A204.1 (cell line): ENCODE measurements around the gene ZFYVE26.
"Not testable (repeated sequence)": the region's sequence is repeated elsewhere in the genome, so short reads cannot be mapped to it uniquely, and the experiment has no call there.

Source experiments
- FAIRE-seq: peaks from 2 replicates; lab custom pipeline; 2012; peaks lifted over from hg19 to GRCh38; lab: Jason Lieb, UNC

Gene ZFYVE26

GRCh38 chr14:67816326-67817002, at the start of gene ZFYVE26:
TSS of gene ZFYVE26 (minus strand) at chr14:67816590. CDS start at chr14:67815963, 627 bp downstream.
- FAIRE-seq, result peak; percentile 96

- FAIRE-seq, result no peak
Observed at GRCh38 chr14:67863223-67863622, 46.8 kb upstream of the ZFYVE26 start.

- no peak for FAIRE-seq
Observed at GRCh38 chr14:67859169-67859749, 42.9 kb upstream of the ZFYVE26 start.

GRCh38 chr14:67857778-67858350, 41.5 kb upstream of the ZFYVE26 start:
- FAIRE-seq, result no peak

- FAIRE-seq, result no peak
Observed at GRCh38 chr14:67856827-67857226, 40.4 kb upstream of the ZFYVE26 start.

- no peak for FAIRE-seq
Observed at GRCh38 chr14:67853715-67854114, 37.3 kb upstream of the ZFYVE26 start.

GRCh38 chr14:67852926-67853604, 36.7 kb upstream of the ZFYVE26 start:
- no peak for FAIRE-seq

GRCh38 chr14:67851785-67852410, 35.5 kb upstream of the ZFYVE26 start:
- FAIRE-seq, result no peak

- FAIRE-seq, result no peak
Observed at GRCh38 chr14:67850066-67850830, 33.9 kb upstream of the ZFYVE26 start.

- FAIRE-seq, result no peak
Observed at GRCh38 chr14:67846029-67846610, 29.7 kb upstream of the ZFYVE26 start.

GRCh38 chr14:67837011-67837624, 20.7 kb upstream of the ZFYVE26 start:
- FAIRE-seq, result peak; percentile 98

- FAIRE-seq, result no peak
Observed at GRCh38 chr14:67835596-67835995, 19.2 kb upstream of the ZFYVE26 start.

- no peak for FAIRE-seq
Observed at GRCh38 chr14:67833403-67833802, 17.0 kb upstream of the ZFYVE26 start.

GRCh38 chr14:67831113-67831512, 14.7 kb upstream of the ZFYVE26 start:
- no peak for FAIRE-seq

GRCh38 chr14:67821121-67821520, 4.7 kb upstream of the ZFYVE26 start:
- no peak for FAIRE-seq

- FAIRE-seq, result no peak
Observed at GRCh38 chr14:67820428-67820971, 4.1 kb upstream of the ZFYVE26 start.

GRCh38 chr14:67819563-67820421, 3.4 kb upstream of the ZFYVE26 start, which contains the start of gene RAD51B:
TSS of gene RAD51B (plus strand) at chr14:67819779.
- FAIRE-seq, result peak; percentile 93

- FAIRE-seq, result not testable (repeated sequence)
Observed at GRCh38 chr14:67818476-67818875, 2.1 kb upstream of the ZFYVE26 start.

GRCh38 chr14:67817750-67818438, 1.5 kb upstream of the ZFYVE26 start:
- no peak for FAIRE-seq
